HG03103 (cell line): Measurements from ENCODE around the gene TMEM170A.

Source experiments
- ATAC-seq: cut with Tn5 transposase; IDR thresholded peaks from one replicate; pipeline ENCODE4 v1.9.1; 2021; ENCODE audit warnings: low read depth; ENCODE audit not compliant: unreplicated experiment

TMEM170A gene

DNA sequence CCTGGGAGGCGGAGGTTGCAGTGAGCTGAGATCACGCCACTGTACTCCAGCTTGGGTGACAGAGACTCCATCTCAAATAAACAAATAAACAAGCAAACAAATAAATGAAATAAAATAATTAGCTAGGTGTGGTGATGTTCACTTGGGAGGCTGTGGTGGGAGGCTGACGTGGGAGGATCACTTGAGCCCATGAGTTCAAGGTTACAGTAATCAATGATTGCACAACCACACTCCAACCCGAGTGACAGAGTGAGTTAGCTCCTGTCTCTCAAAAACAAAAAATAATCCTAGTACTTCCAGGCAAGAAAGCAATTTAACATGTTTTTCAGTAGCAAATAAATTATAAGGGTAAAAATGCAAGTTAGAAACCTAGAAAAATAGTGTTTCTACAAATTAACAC lies 57.5 kb downstream of the TMEM170A start:
- ATAC-seq: no peak

- ATAC-seq: no peak
These were observed 61.5 kb downstream of the TMEM170A start for GRCh38 chr16:75402821-75403475.

GRCh38 chr16:75402159-75402820 lies 62.2 kb downstream of the TMEM170A start:
- ATAC-seq: no peak

DNA sequence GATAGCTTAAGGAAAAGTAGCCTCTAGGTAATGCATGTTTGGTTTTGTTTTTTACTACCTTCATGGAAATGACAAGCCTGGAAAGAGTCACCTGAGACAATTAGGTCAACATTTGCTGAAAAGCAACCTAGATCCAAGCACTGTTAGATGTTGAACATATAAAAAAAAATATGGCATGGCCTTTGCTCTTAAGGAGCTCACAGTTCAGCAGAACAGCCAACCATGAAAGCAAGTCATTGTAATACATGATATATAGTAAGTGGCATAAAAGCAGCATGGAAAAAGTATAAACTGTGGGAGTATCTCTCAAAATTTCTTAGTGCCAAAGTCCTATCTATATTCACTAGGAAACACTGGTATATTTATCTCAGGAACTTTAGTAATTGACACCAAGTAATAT lies 62.8 kb downstream of the TMEM170A start:
- no peak for ATAC-seq

DNA sequence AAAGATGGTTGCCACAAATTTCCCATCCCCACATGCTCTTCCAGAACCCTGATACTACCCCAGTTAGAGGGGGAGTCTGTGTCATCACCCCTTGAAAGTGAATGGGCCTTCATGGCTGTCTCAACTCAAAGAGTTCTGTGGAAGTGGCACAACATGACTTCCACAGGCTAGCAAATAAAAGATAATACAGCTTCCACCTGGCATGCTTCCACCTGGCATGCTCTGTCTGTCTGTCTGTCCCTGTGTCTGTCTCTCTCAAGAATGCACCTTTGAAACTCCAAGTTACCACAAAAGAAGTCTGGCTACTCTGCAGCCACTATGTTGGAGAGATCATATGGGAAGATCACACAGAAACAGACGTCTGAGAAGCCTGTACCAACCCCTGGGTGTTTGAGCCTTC lies 66.2 kb downstream of the TMEM170A start:
- ATAC-seq: no peak

GRCh38 chr16:75394941-75395340 lies 69.5 kb downstream of the TMEM170A start:
- no peak for ATAC-seq
